ENCODE measurements around the gene FTSJ3.

FTSJ3 gene

DNA sequence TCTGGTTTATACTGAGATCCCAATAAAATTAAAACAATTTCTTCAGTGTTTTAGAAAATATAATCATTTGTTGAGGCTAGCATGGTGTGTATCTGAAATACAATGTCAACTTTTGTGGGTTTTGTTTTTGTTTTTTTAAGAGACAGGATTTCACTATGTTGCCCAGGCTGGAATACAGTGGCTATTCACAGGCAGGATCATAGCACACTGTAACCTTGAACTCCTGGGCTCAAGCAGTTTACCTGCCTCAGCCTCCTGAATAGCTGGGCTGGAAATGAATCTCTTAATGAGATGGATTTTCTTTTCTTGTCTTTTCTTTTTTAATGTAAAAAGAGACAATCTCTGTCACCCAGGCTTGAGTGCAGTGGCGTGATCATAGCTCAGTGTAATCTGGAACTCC, 41.3 kb downstream of the FTSJ3 start:
- DNase-seq, result no peak

DNA sequence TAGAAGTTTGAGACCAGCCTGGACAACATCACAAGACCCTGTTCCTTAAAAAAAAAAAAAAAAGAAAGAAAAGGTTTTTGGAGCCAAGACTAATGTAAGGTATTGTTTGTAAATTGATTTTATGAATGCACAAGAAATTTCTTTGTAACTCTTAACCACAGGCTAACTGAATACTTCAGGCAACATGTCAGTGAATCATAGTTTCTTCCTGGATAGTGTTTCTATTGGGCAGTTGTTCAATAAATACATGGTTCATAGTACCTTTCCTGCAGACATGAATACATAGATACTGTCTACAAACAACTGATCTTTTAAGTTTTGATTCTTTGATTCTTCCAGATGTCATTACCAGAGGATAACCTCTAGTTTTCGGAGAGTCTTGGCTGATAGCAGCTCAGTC, 41.9 kb downstream of the FTSJ3 start:
- DNase-seq, result no peak

DNA sequence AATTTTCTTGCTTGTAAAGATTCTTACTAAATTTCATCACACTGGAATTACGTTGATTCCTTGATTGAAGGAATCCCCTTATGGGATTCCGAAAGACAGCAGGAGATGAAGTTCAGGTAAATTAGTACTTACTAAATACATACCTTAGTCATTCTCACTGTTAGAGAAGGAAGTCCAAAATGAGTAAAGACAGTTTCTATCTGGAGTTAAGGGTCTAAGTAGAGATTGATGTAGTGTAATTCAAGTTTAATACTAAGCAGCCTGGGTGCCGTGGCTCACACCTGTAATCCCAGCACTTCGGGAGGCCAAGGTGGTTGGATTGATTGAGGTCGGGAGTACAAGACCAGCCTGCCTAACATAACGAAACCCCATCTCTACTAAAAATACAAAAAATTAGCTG, 43.9 kb downstream of the FTSJ3 start:
- DNase-seq, result no peak

DNA sequence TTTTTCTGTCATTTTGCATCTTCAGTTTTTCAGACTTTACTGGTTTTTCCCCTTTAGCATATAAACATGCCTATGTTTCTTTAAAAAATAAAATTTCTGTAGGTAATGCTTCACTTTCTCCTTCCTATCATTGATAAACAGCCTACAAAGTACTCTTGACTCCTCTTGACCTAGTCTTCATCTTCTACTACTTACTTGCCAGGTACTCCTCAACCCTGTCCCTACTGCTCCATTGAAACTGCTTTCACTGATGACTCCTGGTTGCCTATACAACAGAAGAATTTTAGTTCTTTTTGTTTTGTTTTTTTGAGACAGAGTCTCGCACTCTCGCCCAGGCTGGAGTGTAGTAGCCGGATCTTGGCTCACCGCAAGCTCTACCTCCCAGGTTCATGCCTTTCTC, 46.5 kb downstream of the FTSJ3 start:
- DNase-seq, result no peak

DNA sequence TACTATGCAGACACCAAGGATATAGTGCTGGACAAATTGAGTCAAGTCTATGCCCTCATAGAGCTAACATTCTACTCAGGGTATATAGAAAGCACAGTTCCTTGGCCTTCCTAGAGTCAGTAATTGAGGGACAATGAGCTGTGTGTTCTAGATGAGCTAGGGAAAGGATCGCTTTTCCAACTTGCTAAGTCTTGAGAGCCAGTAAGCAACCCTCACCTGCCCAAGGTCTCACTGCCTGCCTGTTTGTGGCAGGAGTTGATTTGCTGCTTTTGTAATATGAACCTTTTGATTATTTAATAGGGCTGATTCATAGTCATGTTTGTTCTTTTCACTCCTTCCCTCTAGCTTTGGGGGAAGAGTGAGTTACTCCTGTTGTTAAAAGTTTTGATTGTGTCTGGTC, 47.0 kb downstream of the FTSJ3 start:
- DNase-seq, result no peak

DNA sequence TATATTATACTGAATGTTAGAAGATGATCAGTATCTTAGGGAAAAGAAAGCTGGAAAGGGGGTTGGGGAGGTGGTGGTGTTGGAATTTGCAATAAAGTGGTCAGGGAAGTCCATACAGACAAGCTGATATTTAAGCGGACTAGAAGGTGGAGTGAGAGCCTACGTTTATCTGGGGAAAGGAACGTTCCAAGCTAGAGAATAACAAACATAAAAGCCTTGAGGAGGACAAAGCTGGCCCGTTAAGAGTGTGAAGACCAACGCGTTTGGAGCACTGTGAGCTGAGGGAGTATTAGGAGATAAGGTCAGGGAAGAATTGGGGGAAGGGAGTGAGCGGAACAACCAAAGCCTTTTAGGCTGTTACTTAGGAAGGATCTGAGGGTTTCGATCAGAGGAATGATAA, 52.0 kb downstream of the FTSJ3 start:
- DNase-seq, result no peak

DNA sequence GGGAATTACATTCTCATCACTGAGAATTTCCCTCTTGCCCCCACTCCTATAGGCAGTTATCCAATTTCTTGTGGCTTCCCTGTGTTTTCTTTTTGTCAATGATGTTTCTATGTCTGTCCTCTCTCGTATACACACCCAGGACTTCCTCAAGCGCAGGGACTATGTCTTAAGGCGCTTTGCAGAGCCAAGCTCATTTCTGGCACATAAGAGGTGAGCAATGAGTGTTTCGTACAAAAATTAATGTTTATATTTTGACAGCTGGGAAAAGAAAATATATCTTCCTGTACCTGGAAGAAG, 52.5 kb downstream of the FTSJ3 start:
- no peak for DNase-seq

DNA sequence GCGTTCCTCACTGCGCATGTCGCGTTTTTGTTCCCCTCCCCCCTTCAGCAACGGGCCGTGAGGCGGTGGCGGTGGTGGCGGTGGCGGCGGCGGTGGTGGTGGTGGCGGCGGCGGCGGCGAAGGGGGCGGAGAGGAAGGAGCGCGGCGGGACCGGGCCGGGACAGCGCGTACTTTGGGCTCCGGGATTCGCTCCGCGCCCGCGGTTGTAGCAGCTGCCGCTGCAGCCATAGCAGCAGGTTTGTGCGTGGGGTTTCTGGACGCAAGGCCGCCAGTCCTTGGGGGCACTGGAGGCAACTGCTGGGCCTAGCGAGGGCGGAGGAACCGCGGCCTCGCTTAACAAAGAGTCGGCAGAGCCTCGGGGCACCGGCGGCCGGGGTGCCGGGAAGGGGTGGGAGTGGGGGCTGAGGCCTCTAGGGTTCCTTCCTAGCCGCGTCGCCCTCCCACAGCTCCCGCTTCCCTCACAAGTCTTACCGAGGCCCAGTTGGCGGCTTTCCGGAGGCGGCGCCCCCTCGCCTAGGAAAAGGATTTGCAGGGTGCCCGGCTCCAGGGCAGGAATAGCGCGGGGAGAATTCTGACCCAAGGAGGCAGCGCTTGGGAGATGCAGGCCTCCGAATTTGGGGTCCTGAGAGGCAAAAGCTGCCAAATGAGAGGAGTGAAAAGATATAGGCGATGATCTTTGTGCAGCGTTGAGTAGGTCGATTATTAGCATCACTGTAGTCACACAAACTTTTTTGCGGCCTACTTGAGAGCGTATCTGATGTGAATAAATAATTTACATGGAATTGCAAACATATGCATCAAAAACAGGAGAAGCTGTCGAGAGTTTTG, 53.1 kb downstream of the FTSJ3 start, which contains the start of gene DDX42:
DDX42 (plus strand) TSS at position 30 of the 828 bp plus-strand sequence. CDS start 12,880 bp downstream, outside the sequence.
- peak; percentile 71 for DNase-seq

DNA sequence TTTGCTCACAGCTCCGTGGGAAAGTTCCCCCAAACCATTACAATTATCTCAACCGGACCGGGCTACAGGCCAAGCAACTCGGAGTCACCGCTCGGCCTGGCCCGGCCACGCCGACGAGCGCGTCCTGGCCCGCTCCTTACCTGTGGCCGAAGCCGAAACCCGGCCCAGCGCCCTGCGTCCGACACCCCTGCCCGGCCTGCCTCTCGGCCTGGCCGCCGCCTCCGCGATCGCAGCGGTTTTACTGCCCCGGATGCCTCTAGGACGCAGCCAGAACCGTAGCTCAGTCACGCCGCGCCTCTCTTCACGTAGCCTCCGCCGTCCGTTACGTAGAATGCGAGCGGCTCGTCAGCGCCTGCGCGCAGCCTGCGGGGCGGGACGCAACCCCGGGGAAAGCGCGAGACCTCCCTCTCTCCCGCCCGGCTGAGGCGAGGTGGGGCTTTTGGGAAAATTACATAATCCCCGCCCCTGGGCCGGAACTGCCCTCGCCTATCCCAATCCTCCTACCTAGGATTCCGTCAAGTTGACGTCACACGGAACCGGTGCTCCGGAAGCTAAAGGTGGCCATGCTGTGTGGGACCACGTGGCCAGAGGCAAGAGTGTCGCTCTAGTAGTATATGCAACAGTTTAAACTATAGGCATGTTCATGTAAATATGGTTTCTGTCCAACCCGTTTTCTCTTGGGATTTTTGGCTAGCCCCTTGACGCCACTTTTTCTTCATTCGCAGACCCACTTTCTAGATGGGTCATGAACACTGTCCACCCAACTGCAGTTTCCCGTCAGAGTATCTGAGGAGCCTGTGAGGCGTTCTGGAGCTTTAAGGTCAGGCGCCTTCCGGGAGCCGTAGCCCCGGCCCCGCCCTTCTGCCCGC, 54.0 kb downstream of the FTSJ3 start, which contains the start of gene CCDC47:
CCDC47 (minus strand) TSS at position 326 of the 869 bp plus-strand sequence. CDS start 7,422 bp downstream, outside the sequence.
- DNase-seq, result peak; percentile 99

DNA sequence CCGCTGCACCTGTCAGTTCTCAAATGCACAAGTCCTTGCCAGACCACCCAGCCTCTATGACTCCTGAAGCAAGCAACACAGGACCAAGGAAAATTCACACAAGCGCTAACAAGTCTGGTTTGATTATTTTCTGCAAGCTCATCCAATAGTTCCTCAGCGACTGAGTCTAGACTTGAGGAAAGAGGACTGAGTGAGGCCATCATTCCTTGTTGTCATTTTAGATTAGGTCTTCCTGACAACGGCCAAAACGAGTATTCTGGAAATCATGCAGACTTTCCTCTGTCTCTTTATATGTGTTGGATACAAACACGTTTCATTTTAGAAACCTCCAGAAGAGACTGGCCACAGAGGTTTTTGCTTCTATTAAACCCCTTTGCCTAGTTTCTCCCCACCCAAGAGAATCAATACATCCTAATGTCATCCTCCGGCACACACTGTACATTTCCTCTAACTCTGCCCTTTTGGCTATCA, 54.6 kb downstream of the FTSJ3 start:
- DNase-seq, result peak; percentile 24
